GM12878 (cell line): ENCODE results near the gene PTCD2.

Source experiments
- CEBPB ChIP-seq, 2 experiments: fragments of 150-350 bp in 1 of 2; IDR thresholded peaks; 2 replicates each; pipeline ENCODE4 v1.6.1; 2012 to 2014; ENCODE audit warnings: low read depth in 2 of 2, low read length in 2 of 2, borderline replicate concordance in 1 of 2, inconsistent platforms in 1 of 2
- EP300 ChIP-seq, 2 experiments: fragments of 150-350 bp in 1 of 2; IDR thresholded peaks; 2 replicates each; pipeline ENCODE4 v1.6.1; 2011 to 2012; ENCODE audit warnings: low read depth in 2 of 2, low read length in 2 of 2, borderline replicate concordance in 1 of 2, improper control_type of control experiment in 1 of 2, inconsistent platforms in 1 of 2; ENCODE audit not compliant: control insufficient read depth in 1 of 2
- EZH2 ChIP-seq: IDR thresholded peaks from 2 replicates; pipeline ENCODE4 v1.6.1; 2012; ENCODE audit warnings: low read depth, mild to moderate bottlenecking, control low read depth, inconsistent platforms, low read length, borderline replicate concordance; ENCODE audit not compliant: control insufficient read depth
- KDM1A ChIP-seq: fragments of 200-600 bp; sonication (generic); IDR thresholded peaks from 2 replicates; pipeline ENCODE4 v1.6.1; 2016; ENCODE audit warnings: borderline replicate concordance
- MYC ChIP-seq: IDR thresholded peaks from 2 replicates; pipeline ENCODE4 v1.6.1; 2011; ENCODE audit warnings: mild to moderate bottlenecking, low read length, moderate library complexity, inconsistent platforms; ENCODE audit not compliant: insufficient read depth, insufficient replicate concordance, insufficient read length, severe bottlenecking
- NFIC ChIP-seq: IDR thresholded peaks from 2 replicates; pipeline ENCODE4 v1.6.1; 2012; ENCODE audit warnings: low read depth, mild to moderate bottlenecking, inconsistent platforms, low read length, moderate library complexity
- NR2C2 ChIP-seq: IDR thresholded peaks from 2 replicates; pipeline ENCODE4 v1.6.1; 2011; ENCODE audit warnings: borderline replicate concordance, low read depth; ENCODE audit not compliant: control insufficient read depth, insufficient read length
- POLR2A ChIP-seq: IDR thresholded peaks from 2 replicates; pipeline ENCODE4 v1.6.1; 2011; ENCODE audit warnings: low read depth, mild to moderate bottlenecking, low read length
- POLR2AphosphoS5 ChIP-seq: IDR thresholded peaks from 2 replicates; pipeline ENCODE4 v1.6.1; 2011; ENCODE audit warnings: mild to moderate bottlenecking, low read length, inconsistent platforms
- POU2F2 ChIP-seq: IDR thresholded peaks from 3 replicates; pipeline ENCODE4 v1.6.1; 2011; ENCODE audit warnings: low read depth, mild to moderate bottlenecking, low read length, borderline replicate concordance
- RAD21 ChIP-seq: IDR thresholded peaks from 2 replicates; pipeline ENCODE4 v1.6.1; 2011; ENCODE audit warnings: mild to moderate bottlenecking, low read depth, low read length, moderate library complexity; ENCODE audit not compliant: insufficient read depth
- RUNX3 ChIP-seq: IDR thresholded peaks from 2 replicates; pipeline ENCODE4 v1.6.1; 2012; ENCODE audit warnings: low read length, inconsistent platforms
- TF ChIP-seq, protein P1 (sequence below), 3 experiments: IDR thresholded peaks in 2 of 3; conservative IDR thresholded peaks in 1 of 3; 2 replicates each; pipeline ENCODE4 v1.5.1; 2011; ENCODE audit warnings: low read depth in 3 of 3, low read length in 3 of 3, mild to moderate bottlenecking in 3 of 3, control low read depth in 2 of 3, moderate library complexity in 2 of 3, inconsistent platforms in 1 of 3, mixed read lengths in 1 of 3; ENCODE audit not compliant: control insufficient read depth in 2 of 3, insufficient read depth in 1 of 3; ENCODE audit errors: extremely low read depth in 1 of 3
- TF ChIP-seq, protein P2 (sequence below): IDR thresholded peaks from 2 replicates; pipeline ENCODE4 v1.6.1; 2011; ENCODE audit warnings: borderline replicate concordance, low read depth, mild to moderate bottlenecking, moderate library complexity, low read length; ENCODE audit not compliant: insufficient read depth, poor library complexity, severe bottlenecking

DNA sequence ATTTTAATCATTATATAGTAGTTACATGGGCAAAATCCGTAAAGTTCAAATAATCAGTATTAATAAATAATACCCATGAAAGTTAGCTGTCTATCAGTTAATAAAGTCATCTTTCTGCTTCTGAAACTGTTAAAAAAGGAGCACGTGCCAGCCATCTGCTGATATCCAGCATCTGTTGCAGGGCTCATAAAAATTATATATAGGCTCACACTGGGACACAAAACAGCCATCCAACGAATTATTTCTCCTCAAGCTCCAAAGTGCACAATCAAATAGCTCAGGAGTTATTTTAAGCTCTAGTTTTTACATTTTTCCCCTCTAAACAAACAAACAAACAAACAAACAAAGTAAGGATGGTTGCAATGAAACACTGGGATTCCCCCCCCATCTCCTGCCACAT, 48.5 kb upstream of the PTCD2 start:
- TF ChIP-seq CEBPB (IDR thresholded peaks at IDR 0.05; ENCODE audit: borderline replicate concordance in 1 of 2, low read depth in 2 of 2, low read length in 2 of 2) (no peak), POLR2A (no peak), MYC (no peak), KDM1A (no peak), POU2F2 (no peak), RAD21 (no peak), NR2C2 (no peak), NFIC (no peak), EZH2 (no peak), EP300 (IDR thresholded peaks at IDR 0.05; ENCODE audit: borderline replicate concordance in 1 of 2, control insufficient read depth in 1 of 2, low read depth in 2 of 2, low read length in 2 of 2) (no peak), POLR2AphosphoS5 (no peak), RUNX3 (no peak)
- TF ChIP-seq, protein P1, sequence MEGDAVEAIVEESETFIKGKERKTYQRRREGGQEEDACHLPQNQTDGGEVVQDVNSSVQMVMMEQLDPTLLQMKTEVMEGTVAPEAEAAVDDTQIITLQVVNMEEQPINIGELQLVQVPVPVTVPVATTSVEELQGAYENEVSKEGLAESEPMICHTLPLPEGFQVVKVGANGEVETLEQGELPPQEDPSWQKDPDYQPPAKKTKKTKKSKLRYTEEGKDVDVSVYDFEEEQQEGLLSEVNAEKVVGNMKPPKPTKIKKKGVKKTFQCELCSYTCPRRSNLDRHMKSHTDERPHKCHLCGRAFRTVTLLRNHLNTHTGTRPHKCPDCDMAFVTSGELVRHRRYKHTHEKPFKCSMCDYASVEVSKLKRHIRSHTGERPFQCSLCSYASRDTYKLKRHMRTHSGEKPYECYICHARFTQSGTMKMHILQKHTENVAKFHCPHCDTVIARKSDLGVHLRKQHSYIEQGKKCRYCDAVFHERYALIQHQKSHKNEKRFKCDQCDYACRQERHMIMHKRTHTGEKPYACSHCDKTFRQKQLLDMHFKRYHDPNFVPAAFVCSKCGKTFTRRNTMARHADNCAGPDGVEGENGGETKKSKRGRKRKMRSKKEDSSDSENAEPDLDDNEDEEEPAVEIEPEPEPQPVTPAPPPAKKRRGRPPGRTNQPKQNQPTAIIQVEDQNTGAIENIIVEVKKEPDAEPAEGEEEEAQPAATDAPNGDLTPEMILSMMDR (IDR thresholded peaks at IDR 0.05 in 2 of 3, conservative IDR thresholded peaks at IDR 0.05 in 1 of 3; ENCODE audit: control insufficient read depth in 2 of 3, extremely low read depth in 1 of 3, insufficient read depth in 1 of 3, low read depth in 3 of 3, low read length in 3 of 3): no peak
- TF ChIP-seq, protein P2, sequence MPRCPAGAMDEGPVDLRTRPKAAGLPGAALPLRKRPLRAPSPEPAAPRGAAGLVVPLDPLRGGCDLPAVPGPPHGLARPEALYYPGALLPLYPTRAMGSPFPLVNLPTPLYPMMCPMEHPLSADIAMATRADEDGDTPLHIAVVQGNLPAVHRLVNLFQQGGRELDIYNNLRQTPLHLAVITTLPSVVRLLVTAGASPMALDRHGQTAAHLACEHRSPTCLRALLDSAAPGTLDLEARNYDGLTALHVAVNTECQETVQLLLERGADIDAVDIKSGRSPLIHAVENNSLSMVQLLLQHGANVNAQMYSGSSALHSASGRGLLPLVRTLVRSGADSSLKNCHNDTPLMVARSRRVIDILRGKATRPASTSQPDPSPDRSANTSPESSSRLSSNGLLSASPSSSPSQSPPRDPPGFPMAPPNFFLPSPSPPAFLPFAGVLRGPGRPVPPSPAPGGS: no peak
